Activated T-cell treated with anti-CD3 and anti-CD28 coated beads, Interleukin-2, amount 50 U/mL, for 24 hours (primary cell): ENCODE results near the gene PLSCR3.

Source experiments
- DNase-seq: peaks from one replicate; pipeline ENCODE4 v3.0.0-alpha.2; 2020
- H3K27ac Mint-ChIP-seq: 2 replicates; pipeline ENCODE4 v1.8.0; 2020; ENCODE audit warnings: mild to moderate bottlenecking, mixed read lengths
- H3K27me3 Mint-ChIP-seq: 2 replicates; pipeline ENCODE4 v1.8.0; 2020; ENCODE audit warnings: mixed read lengths
- H3K36me3 Mint-ChIP-seq: 2 replicates; pipeline ENCODE4 v1.8.0; 2020; ENCODE audit warnings: low read depth, mixed read lengths
- H3K4me1 Mint-ChIP-seq: 2 replicates; pipeline ENCODE4 v1.8.0; 2020; ENCODE audit warnings: low read depth, mixed read lengths
- H3K4me3 Mint-ChIP-seq: 2 replicates; pipeline ENCODE4 v1.8.0; 2020; ENCODE audit warnings: mild to moderate bottlenecking, moderate library complexity, mixed read lengths
- H3K9me3 Mint-ChIP-seq: 2 replicates; pipeline ENCODE4 v1.8.0; 2020; ENCODE audit warnings: mixed read lengths

Gene PLSCR3

DNA sequence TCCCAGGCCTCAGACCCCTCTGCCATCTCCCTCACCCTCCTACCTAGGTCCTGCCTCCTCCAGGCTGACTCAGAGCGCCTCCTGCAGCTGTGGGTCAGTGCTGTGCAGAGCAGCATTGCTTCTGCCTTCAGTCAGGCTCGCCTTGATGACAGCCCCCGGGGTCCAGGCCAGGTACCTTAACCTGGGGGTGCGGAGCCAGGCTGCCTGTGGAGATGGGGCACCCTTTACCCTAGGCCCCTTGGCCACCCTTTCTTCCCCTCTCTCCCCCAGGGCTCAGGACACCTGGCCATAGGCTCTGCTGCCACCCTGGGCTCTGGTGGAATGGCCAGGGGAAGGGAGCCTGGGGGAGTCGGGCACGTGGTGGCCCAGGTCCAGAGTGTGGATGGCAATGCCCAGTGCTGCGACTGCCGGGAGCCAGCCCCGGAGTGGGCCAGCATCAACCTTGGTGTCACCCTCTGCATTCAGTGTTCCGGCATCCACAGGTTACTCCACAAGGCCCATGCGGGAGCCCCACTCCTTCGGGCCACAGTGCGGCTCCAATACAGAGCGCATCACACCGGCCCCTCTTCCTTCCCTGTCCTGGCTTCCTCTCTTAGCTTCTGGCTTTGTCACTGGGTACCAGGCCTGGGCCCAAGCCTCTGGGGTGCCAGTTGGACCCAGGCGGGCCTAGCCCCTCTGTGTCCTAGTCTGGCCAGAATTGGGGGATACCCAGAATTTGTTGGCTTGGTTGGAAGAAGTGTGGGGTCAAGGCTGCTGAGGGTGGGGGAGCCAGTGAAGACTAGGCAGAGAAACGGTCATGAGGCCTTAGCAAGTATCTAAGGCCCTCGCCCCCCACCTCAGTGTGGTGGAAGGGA, 47.3 kb downstream of the PLSCR3 start:
- H3K27ac Mint-ChIP-seq = peak overlapping the region; percentile 37
- H3K36me3 Mint-ChIP-seq = peaks cover 91% of the 10 kb centered on the region

GRCh38 chr17:7343250-7343649, 51.1 kb downstream of the PLSCR3 start:
- H3K27ac Mint-ChIP-seq = peak overlapping the region; percentile 81
- peaks cover 15% of the 10 kb centered on the region for H3K4me1 Mint-ChIP-seq
- DNase-seq = peak; percentile 29
- H3K9me3 Mint-ChIP-seq = no peaks in the 10 kb centered on the region
- no peaks in the 10 kb centered on the region for H3K27me3 Mint-ChIP-seq
- peaks cover 94% of the 10 kb centered on the region for H3K36me3 Mint-ChIP-seq
- no peak overlapping the region for H3K4me3 Mint-ChIP-seq

More for the DNA sequence above, 47.3 kb downstream of the PLSCR3 start:
- Mint-ChIP-seq H3K4me3 (no peak overlapping the region), H3K9me3 (no peaks in the 10 kb centered on the region), H3K4me1 (peaks cover 27% of the 10 kb centered on the region), H3K27me3 (no peaks in the 10 kb centered on the region)
- DNase-seq = no peak

GRCh38 chr17:7341842-7342241, 52.5 kb downstream of the PLSCR3 start:
- H3K4me3 Mint-ChIP-seq = no peak overlapping the region

GRCh38 chr17:7340179-7340578, 54.1 kb downstream of the PLSCR3 start:
- no peaks in the 10 kb centered on the region for H3K27me3 Mint-ChIP-seq
- no peaks in the 10 kb centered on the region for H3K9me3 Mint-ChIP-seq
- H3K4me1 Mint-ChIP-seq = peaks cover 39% of the 10 kb centered on the region
- no peak overlapping the region for H3K4me3 Mint-ChIP-seq
- H3K36me3 Mint-ChIP-seq = peaks cover 79% of the 10 kb centered on the region
- peak overlapping the region; percentile 80 for H3K27ac Mint-ChIP-seq
- DNase-seq = no peak

More at GRCh38 chr17:7341842-7342241, 52.5 kb downstream of the PLSCR3 start:
- no peaks in the 10 kb centered on the region for H3K9me3 Mint-ChIP-seq
- H3K4me1 Mint-ChIP-seq = peaks cover 27% of the 10 kb centered on the region
- no peaks in the 10 kb centered on the region for H3K27me3 Mint-ChIP-seq
- no peak for DNase-seq
- peaks cover 92% of the 10 kb centered on the region for H3K36me3 Mint-ChIP-seq
- H3K27ac Mint-ChIP-seq = peak overlapping the region; percentile 71
